Adipocyte (in vitro differentiated cells): ENCODE measurements around the gene PKLR.

Experiments
- DNase-seq: peaks from one replicate; pipeline ENCODE4 v3.0.0-alpha.2; 2015; ENCODE audit warnings: low read depth
- H3K27me3 ChIP-seq: replicated peaks from 2 replicates; pipeline ENCODE4 v1.7.0; 2013; ENCODE audit warnings: mild to moderate bottlenecking, low read length, moderate library complexity; ENCODE audit not compliant: control insufficient read depth, insufficient read depth
- H3K36me3 ChIP-seq: 2 replicates; pipeline ENCODE4 v1.7.0; 2013; ENCODE audit warnings: low read length, mild to moderate bottlenecking, moderate library complexity; ENCODE audit not compliant: control insufficient read depth, insufficient read depth, severe bottlenecking
- H3K4me1 ChIP-seq: 2 replicates; pipeline ENCODE4 v1.7.0; 2013; ENCODE audit warnings: mild to moderate bottlenecking, low read length, moderate library complexity; ENCODE audit not compliant: control insufficient read depth, insufficient read depth
- H3K4me3 ChIP-seq: 2 replicates; pipeline ENCODE4 v1.7.0; 2013; ENCODE audit warnings: mild to moderate bottlenecking, low read length, moderate library complexity
- H3K9ac ChIP-seq: 2 replicates; pipeline ENCODE4 v1.7.0; 2013; ENCODE audit warnings: mild to moderate bottlenecking, low read length, moderate library complexity
- H3K9me3 ChIP-seq: 2 replicates; pipeline ENCODE4 v1.7.0; 2013; ENCODE audit warnings: mild to moderate bottlenecking, low read length, moderate library complexity; ENCODE audit not compliant: control insufficient read depth

PKLR gene

GRCh38 chr1:155313261-155313660 lies 12.0 kb upstream of the PKLR start:
- H3K9ac ChIP-seq = no peak overlapping the region
- peaks cover 64% of the 10 kb centered on the region for H3K36me3 ChIP-seq
- no peak overlapping the region for H3K4me3 ChIP-seq
- DNase-seq = no peak
- H3K27me3 ChIP-seq = no peaks in the 10 kb centered on the region
- peaks cover 30% of the 10 kb centered on the region for H3K4me1 ChIP-seq
- no peaks in the 10 kb centered on the region for H3K9me3 ChIP-seq

GRCh38 chr1:155309423-155310021 lies 8.3 kb upstream of the PKLR start:
- Histone ChIP-seq H3K4me3 (peak overlapping the region; percentile 99), H3K4me1 (peaks cover 30% of the 10 kb centered on the region), H3K36me3 (peaks cover 35% of the 10 kb centered on the region), H3K9me3 (no peaks in the 10 kb centered on the region), H3K27me3 (no peaks in the 10 kb centered on the region), H3K9ac (peak overlapping the region; percentile 99)
- DNase-seq = peak; percentile 50

GRCh38 chr1:155308493-155309422 lies 7.5 kb upstream of the PKLR start, which contains the start of gene FDPS:
TSS of gene FDPS (plus strand) at chr1:155308866. CDS start at chr1:155309790, 924 bp downstream.
- Histone ChIP-seq H3K36me3 (peaks cover 28% of the 10 kb centered on the region), H3K4me3 (peak within 1 kb of the TSS; percentile 99), H3K4me1 (peaks cover 30% of the 10 kb centered on the region), H3K27me3 (no peaks in the 10 kb centered on the region), H3K9me3 (no peaks in the 10 kb centered on the region), H3K9ac (peak within 1 kb of the TSS; percentile 99)
- peak; percentile 100 for DNase-seq

- no peaks in the 10 kb centered on the region for H3K9me3 ChIP-seq
- H3K9ac ChIP-seq = no peak overlapping the region
- H3K27me3 ChIP-seq = no peaks in the 10 kb centered on the region
- DNase-seq = peak; percentile 40
- no peak overlapping the region for H3K4me3 ChIP-seq
- peaks cover 30% of the 10 kb centered on the region for H3K4me1 ChIP-seq
- H3K36me3 ChIP-seq = peaks cover 17% of the 10 kb centered on the region
Measured at GRCh38 chr1:155307247-155307740, 6.1 kb upstream of the PKLR start.

GRCh38 chr1:155305881-155306391 lies 4.7 kb upstream of the PKLR start:
- Histone ChIP-seq H3K36me3 (peaks cover 8% of the 10 kb centered on the region), H3K9me3 (no peaks in the 10 kb centered on the region), H3K4me1 (peaks cover 20% of the 10 kb centered on the region), H3K27me3 (peaks cover 2% of the 10 kb centered on the region), H3K9ac (no peak overlapping the region), H3K4me3 (no peak overlapping the region)
- DNase-seq = no peak

- Histone ChIP-seq H3K9me3 (no peaks in the 10 kb centered on the region), H3K27me3 (peaks cover 2% of the 10 kb centered on the region), H3K4me1 (peaks cover 7% of the 10 kb centered on the region), H3K9ac (no peak overlapping the region), H3K4me3 (no peak overlapping the region), H3K36me3 (no peaks in the 10 kb centered on the region)
- DNase-seq = no peak
Measured at GRCh38 chr1:155304558-155305063, 3.4 kb upstream of the PKLR start.

GRCh38 chr1:155300553-155301329 lies 497 bp downstream of the PKLR start:
- H3K4me1 ChIP-seq = no peaks in the 10 kb centered on the region
- peaks cover 16% of the 10 kb centered on the region for H3K27me3 ChIP-seq
- no peaks in the 10 kb centered on the region for H3K36me3 ChIP-seq
- no peaks in the 10 kb centered on the region for H3K9me3 ChIP-seq
- H3K4me3 ChIP-seq = no peak overlapping the region
- H3K9ac ChIP-seq = no peak overlapping the region
- DNase-seq = no peak

GRCh38 chr1:155300024-155300423 lies 1.2 kb downstream of the PKLR start:
- Histone ChIP-seq H3K4me3 (no peak overlapping the region), H3K27me3 (peaks cover 23% of the 10 kb centered on the region), H3K9me3 (no peaks in the 10 kb centered on the region), H3K36me3 (no peaks in the 10 kb centered on the region), H3K4me1 (no peaks in the 10 kb centered on the region), H3K9ac (no peak overlapping the region)
- DNase-seq = no peak

- H3K27me3 ChIP-seq = peaks cover 45% of the 10 kb centered on the region
- no peaks in the 10 kb centered on the region for H3K4me1 ChIP-seq
- no peaks in the 10 kb centered on the region for H3K9me3 ChIP-seq
- DNase-seq = no peak
- H3K36me3 ChIP-seq = no peaks in the 10 kb centered on the region
- H3K9ac ChIP-seq = no peak overlapping the region
- no peak overlapping the region for H3K4me3 ChIP-seq
Measured at GRCh38 chr1:155297384-155297783, 3.9 kb downstream of the PKLR start.

GRCh38 chr1:155296661-155297060 lies 4.6 kb downstream of the PKLR start:
- Histone ChIP-seq H3K4me3 (no peak overlapping the region), H3K36me3 (no peaks in the 10 kb centered on the region), H3K4me1 (no peaks in the 10 kb centered on the region), H3K9ac (no peak overlapping the region), H3K27me3 (peaks cover 49% of the 10 kb centered on the region), H3K9me3 (no peaks in the 10 kb centered on the region)
- no peak for DNase-seq
